GM21786 (cell line): ENCODE data around the gene CCDC57.

Source experiments
- ATAC-seq: cut with Tn5 transposase; IDR thresholded peaks from one replicate; pipeline ENCODE4 v1.9.1; 2021; ENCODE audit not compliant: unreplicated experiment

CCDC57 gene

GRCh38 chr17:82108961-82109475 is 103.6 kb downstream of the CCDC57 start:
- no peak for ATAC-seq

GRCh38 chr17:82108496-82108945 is 104.1 kb downstream of the CCDC57 start:
- ATAC-seq = no peak

- ATAC-seq = no peak
Observed at GRCh38 chr17:82108038-82108437, 104.6 kb downstream of the CCDC57 start.

- no peak for ATAC-seq
Observed at GRCh38 chr17:82107341-82107860, 105.2 kb downstream of the CCDC57 start.

GRCh38 chr17:82106688-82107305 is 105.8 kb downstream of the CCDC57 start:
- no peak for ATAC-seq

- peak; percentile 82 for ATAC-seq
Observed at GRCh38 chr17:82105882-82106687, 106.6 kb downstream of the CCDC57 start.

- ATAC-seq = no peak
Observed at GRCh38 chr17:82105417-82105881, 107.2 kb downstream of the CCDC57 start.

- no peak for ATAC-seq
Observed at GRCh38 chr17:82104797-82105416, 107.7 kb downstream of the CCDC57 start.

- no peak for ATAC-seq
Observed at GRCh38 chr17:82103553-82104451, 108.8 kb downstream of the CCDC57 start.

- no peak for ATAC-seq
Observed at GRCh38 chr17:82101767-82102679, 110.6 kb downstream of the CCDC57 start.

GRCh38 chr17:82101301-82101715 is 111.3 kb downstream of the CCDC57 start:
- ATAC-seq = no peak

GRCh38 chr17:82100502-82101298 is 111.9 kb downstream of the CCDC57 start:
- no peak for ATAC-seq

GRCh38 chr17:82098939-82099763 is 113.5 kb downstream of the CCDC57 start:
- peak; percentile 11 for ATAC-seq

- ATAC-seq = peak; percentile 70
Observed at GRCh38 chr17:82098169-82098938, 114.3 kb downstream of the CCDC57 start, which contains the start of gene FASN. FASN (minus strand) TSS chr17:82098236; CDS start chr17:82096445, 1,791 bp downstream.

- ATAC-seq = no peak
Observed at GRCh38 chr17:82097919-82098168, 114.8 kb downstream of the CCDC57 start.

- no peak for ATAC-seq
Observed at GRCh38 chr17:82097184-82097918, 115.3 kb downstream of the CCDC57 start.
